NCI-H1436 treated with DMSO at 0.1 percent for 48 hours (cell line): ENCODE measurements around the gene EDN3.

Source experiments
- DNase-seq: peaks from one replicate; lab custom pipeline; 2025; lab: John Stamatoyannopoulos, UW

Gene EDN3

DNA sequence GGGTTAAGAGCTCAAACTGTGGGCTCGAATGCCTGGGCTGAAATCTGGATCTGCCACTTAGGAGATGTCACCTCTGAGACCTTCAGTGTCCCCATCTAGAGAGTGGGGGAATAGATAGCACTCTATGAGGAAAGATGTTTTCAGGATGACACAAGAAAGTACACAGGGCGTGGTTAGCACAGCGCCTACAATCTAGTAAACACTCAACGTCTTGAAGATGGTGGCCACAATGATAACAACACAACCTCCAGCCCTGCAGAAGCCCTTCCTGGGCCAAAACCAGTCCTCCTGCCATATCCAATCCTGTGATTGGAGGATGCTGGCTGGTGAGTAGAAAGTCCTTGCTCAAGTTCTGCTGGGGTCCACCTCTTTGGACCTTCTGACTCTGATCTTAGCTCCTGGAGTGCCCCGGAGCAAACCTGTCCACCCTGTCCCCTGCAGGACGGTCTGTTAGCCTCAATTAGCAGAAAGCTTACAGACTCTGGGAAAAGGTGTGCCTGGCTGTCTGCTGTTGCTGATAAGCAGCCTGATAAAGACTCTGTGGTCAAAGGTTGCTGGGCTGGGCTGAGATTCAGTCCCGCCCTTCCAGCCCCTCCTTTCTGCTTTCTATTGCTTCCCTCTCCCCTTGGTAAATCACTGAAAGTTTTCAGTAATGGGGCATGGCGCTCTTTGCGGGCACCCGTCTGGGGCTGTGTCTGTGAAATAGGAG, 8.2 kb downstream of the EDN3 start:
- no peak for DNase-seq

- no peak for DNase-seq
Measured at GRCh38 chr20:59309218-59309617, 8.8 kb downstream of the EDN3 start.

DNA sequence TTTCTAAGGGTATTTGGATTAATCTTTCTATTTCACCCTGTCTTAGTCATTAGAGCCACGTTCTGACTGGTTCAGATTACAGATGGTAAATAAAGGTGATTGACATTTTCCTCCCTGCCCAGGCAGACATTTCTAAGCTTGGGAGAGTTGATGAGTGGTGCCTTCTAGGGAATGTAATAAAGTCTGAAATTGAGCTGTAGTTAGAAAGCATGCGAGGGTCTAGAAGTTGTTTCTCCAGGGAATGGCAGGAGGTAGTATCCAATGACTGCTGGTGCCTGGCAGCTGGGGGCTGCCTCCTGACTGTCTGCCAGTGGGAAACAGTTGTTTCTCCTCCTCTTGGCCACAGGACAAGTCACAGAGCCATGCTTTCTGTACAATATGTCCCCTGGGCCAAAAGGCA, 14.6 kb downstream of the EDN3 start:
- no peak for DNase-seq

DNA sequence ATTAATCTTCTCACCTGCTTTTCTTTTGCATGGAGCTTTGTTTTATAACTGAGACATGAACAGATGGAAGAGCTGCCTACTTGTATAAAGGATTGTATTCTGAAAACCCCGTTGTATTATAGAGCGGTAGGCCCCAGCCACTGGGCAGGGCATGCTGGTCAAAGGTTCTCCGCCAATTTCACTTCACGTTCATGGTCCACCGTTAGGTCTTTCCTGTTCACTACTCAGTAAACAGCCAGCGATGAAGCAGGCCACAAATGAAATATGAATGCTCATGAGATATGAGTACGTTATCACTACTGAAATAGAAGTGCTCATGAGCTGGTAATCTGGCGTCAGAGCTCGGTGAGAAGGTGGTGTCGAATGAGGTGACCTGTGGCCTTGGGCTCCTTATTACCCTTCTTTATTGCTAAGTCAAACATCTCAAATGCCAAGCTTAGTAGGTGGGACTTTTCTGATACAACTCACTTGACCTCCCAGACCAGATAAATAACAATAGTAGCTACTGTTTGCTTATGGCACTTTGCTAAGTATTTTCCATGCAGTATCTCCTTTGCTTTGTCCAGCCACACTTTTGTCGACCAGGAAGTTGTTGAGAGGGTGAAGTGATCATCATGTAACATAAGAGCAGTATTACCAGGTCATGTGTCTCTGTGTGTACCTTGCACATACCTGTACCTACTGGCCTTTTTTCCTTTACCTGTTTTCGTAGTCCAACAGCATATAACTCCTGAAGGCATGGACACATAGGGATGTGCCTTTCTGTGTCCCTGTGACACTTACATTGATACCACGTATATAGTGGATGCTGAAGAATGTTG, 16.7 kb downstream of the EDN3 start:
- DNase-seq = no peak

DNA sequence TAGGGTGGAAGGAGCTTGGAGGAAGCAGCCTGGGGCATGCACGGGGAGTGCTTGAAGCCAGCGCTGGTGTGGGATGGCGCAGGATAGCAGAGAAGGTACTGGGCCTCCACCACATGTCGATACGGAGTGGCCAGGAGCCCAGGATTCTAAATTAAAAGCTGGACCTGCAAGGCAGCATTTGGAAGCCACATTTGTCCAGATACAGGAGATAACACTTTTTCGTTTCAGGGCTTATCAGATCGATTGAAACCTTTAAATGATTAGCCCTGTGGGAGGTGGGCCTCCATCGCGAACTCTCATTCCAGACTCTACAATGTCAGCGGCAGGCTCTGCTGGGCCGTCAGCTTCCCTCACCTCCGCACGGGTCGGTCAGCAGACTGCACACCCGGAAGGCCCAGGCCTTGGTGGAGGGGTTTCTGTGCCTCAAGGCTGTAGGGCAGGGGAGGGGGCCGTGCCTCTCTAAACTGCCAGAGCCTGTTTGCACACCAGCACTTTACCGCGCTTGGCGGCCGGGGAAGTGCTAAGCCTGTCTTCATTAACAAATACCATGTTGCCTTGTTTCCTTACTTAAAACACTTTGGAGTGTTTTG, 17.9 kb downstream of the EDN3 start:
- no peak for DNase-seq

DNA sequence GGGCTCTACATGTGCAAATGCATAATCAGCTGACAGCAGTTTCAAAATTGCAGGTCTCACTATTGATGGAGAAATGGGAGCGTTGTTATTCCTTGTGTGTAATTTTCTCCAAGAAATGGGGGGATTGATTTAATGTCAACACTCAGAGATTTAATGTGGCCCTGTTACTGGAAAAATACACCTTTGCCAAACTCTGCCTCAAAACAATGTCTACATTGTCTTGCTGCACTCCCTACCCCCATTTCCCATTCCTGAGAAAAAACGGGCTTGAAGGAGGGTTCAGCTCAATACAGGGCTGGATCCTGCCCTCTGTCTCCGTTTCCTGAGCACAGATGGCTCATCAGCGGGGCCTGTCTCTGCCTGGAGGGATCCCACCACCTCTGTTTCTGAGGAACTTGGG, 18.4 kb downstream of the EDN3 start:
- DNase-seq = no peak

GRCh38 chr20:59320426-59320825, 20.0 kb downstream of the EDN3 start:
- no peak for DNase-seq

- DNase-seq = no peak
Measured at GRCh38 chr20:59320854-59321647, 20.6 kb downstream of the EDN3 start.

DNA sequence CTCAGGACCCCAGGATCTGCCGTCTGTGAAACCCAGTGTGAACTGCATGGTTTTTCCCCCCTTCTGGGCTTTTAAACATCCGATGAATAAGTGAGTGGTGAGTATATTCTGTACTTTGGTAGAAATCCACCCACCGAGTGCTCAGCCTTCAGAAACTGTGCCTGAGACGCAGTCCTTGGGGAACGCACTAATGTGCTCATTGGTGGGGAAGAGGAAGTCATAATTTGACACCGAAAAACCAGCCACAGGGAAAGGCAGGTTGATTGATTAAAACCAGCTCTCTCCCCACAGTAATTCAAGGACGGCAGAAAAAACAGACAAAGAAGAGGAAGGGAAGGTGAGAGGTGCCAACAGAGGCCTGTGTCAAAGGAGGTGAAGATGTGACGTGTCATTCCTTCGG, 21.7 kb downstream of the EDN3 start:
- DNase-seq = no peak

DNA sequence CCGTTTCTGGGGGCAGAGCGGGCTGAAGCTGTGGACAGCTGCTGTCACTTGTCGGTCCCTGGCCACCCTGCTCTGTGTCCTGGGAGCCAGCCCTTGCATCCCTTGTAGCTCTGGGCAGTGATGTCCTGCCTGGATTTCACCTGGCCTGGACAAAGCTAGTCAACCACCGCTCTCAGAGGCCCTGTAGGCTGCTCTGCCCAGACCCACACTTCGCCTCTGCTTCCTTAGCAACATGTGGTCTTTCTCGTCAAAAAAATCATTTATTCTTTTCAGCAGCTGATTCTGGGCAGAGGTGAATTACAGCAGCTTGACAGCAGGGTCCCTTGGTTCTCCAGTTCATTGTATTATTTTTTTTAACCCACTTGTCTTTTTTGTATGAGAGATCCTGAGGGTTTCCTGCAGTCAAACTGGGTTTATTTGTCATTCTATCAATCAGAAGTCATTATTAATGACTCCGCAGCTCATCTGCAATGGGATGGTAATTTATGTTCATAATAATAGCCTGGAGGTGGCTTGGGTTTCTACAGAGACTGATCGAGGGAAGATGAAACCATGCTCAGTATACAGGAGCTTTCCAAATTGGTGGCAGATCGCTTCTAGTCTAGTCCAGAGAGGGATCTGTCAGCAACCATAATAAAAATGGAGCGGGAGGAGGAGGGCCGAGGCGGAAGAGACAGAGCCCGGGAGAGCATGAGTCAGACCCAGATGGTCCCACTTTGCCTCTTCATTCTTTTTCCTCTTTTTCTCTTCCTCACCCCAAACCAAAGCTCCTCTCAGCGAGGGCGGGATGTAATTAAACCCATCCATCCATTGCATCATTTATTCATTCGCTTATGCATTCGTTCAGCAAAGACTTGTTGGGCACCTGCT, 22.4 kb downstream of the EDN3 start:
- DNase-seq = no peak

- no peak for DNase-seq
Measured at GRCh38 chr20:59323731-59324130, 23.3 kb downstream of the EDN3 start.

GRCh38 chr20:59324521-59325141, 24.2 kb downstream of the EDN3 start:
- DNase-seq = no peak

DNA sequence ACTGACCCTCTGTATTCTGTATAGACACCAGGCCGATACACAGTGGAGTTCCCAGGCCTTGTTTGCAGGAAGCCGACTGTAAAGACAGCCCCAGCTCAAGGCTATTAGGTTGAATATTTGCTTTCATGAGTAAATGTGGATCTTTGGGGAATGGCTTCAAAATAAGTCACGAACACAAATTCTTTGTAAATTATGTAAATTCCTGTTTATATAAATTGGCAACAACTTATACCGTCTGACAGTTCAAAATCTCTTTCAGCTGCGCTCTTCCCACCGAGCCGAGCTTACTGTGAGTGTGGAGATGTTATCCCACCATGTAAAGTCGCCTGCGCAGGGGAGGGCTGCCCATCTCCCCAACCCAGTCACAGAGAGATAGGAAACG, 24.7 kb downstream of the EDN3 start:
- DNase-seq = no peak

DNA sequence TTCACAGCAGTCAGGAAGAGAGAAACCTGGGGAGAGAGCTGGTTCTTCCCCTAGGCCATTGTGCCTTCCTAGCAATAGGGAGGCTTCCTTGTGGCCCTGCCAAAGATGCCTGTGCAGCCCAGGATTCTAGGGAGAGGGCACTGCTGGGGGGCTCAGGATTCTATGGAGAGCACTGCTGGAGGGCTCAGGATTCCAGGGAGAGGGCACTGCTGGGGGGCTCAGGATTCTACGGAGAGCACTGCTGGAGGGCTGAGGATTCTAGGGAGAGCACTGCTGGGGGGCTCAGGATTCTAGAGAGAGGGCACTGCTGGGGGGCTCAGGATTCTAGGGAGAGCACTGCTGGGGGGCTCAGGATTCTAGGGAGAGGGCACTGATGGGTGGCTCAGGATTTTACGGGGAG, 25.8 kb downstream of the EDN3 start:
- DNase-seq = no peak

- DNase-seq = no peak
Measured at GRCh38 chr20:59328071-59328470, 27.7 kb downstream of the EDN3 start.

GRCh38 chr20:59331721-59332329, 31.4 kb downstream of the EDN3 start:
- no peak for DNase-seq

DNA sequence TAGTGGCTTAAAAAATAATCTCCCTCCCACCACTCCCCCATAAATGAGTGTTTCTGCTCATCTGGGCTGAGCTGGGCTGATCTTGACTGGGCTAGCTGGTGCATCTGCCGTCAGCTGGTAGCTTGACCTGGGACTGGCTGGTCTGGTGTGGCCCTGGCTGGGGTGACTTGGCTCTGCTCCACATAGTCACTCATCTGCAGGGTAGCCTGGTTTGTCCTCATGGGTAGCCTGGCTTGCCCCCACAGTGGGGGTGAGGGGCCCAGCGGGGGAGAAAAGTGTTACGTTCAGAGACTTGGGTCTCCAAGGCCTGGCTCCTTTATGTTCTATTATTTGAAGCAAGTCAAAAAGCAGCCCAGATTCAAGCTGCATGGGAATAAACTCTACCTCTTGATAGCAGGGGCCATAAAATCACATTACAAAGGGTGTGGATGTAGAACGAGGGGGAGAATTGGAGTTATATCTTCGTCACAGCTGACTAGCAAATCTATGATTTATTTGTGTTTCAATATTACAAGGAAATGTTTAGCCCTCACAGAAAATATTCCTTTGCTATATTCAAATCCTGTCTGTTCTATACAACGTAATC, 32.9 kb downstream of the EDN3 start:
- no peak for DNase-seq

GRCh38 chr20:59333951-59334350, 33.5 kb downstream of the EDN3 start:
- DNase-seq = no peak

DNA sequence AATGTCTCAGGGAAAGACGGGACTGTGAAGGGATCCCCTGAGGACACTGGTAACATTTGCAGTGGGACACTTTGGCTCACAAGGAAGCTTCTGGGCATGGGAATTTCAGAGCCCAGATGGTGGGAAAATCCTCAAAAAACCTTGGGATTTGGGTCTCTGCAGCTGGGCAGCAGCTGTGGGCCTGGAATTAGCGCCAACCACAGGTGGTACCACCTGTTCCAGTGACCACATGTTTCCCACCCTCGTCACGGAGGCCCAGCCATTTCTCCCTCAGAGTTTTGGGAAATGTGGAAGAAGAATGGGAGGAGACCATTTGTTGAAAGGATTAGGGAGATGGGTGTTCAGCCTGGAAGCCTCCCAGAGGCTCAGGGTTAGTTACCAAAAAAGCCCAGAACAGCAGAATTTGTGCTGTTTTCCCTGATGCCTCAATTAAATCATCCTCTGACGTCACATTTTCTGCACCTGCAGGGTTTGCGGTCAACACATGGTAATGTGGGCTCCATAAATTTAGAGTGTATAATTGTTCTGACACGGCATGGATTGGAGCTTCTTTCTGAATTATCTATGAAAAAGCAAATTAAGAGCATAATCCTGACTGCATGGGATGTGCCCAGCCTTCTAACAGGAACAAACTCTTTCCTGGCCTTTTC, 34.4 kb downstream of the EDN3 start:
- DNase-seq = no peak

- DNase-seq = no peak
Measured at GRCh38 chr20:59335377-59335776, 35.0 kb downstream of the EDN3 start.
